K562 (cell line): ENCODE data around the gene COA7. TPM values are rescaled to one million over a fixed set of nuclear protein-coding genes. Genes with fewer than 3 reads are reported as not detected.

Experiments used
- ASH1L ChIP-seq: fragments of 450-650 bp; IDR thresholded peaks from 2 replicates; pipeline ENCODE4 v1.6.1; 2018; ENCODE audit warnings: borderline replicate concordance, mild to moderate bottlenecking, low read depth; ENCODE audit not compliant: partially characterized antibody
- EP300 ChIP-seq: IDR thresholded peaks from 2 replicates; pipeline ENCODE4 v1.6.1; 2012; ENCODE audit warnings: low read length, improper control_type of control experiment
- GABPB2 ChIP-seq: fragments of 250-450 bp; sonication (Bioruptor Pico); conservative IDR thresholded peaks from 2 replicates; pipeline ENCODE4 v1.5.1; 2021; ENCODE audit warnings: mild to moderate bottlenecking
- KHSRP ChIP-seq: fragments of 450-650 bp; IDR thresholded peaks from 2 replicates; pipeline ENCODE4 v1.6.1; 2017
- REST ChIP-seq, 2 experiments: fragments of 450-650 bp; formaldehyde crosslinking in 1 of 2; IDR thresholded peaks; 2 replicates each; pipeline versions ENCODE4 v1.4.0 to v1.6.1; 2014 to 2020; ENCODE audit warnings: mild to moderate bottlenecking in 2 of 2, borderline replicate concordance in 1 of 2, low read depth in 1 of 2
- SMC3 ChIP-seq: conservative IDR thresholded peaks from 2 replicates; pipeline ENCODE4 v1.6.1; 2011; ENCODE audit warnings: low read depth, low read length, improper control_type of control experiment; ENCODE audit not compliant: insufficient read depth
- SREBF2 ChIP-seq: sonication (generic); formaldehyde crosslinking; IDR thresholded peaks from 2 replicates; pipeline ENCODE4 v1.4.0; 2020; ENCODE audit warnings: mild to moderate bottlenecking, missing genetic modification reagents
- TAF1 ChIP-seq: IDR thresholded peaks from 2 replicates; pipeline ENCODE4 v1.6.1; 2011; ENCODE audit warnings: mild to moderate bottlenecking, low read length, moderate library complexity; ENCODE audit not compliant: insufficient read depth, control insufficient read depth, severe bottlenecking; ENCODE audit errors: extremely low read depth
- TAF15 ChIP-seq: fragments of 200-400 bp; formaldehyde crosslinking; IDR thresholded peaks from 2 replicates; pipeline ENCODE4 v1.6.1; 2017; ENCODE audit warnings: mild to moderate bottlenecking, low read depth, low read length, moderate library complexity
- ZNF280A ChIP-seq: fragments of 450-650 bp; IDR thresholded peaks from 2 replicates; pipeline ENCODE4 v1.6.1; 2018; ENCODE audit warnings: mild to moderate bottlenecking, low read depth; ENCODE audit not compliant: partially characterized antibody
- polyA plus RNA-seq, 8 experiments: library from polyadenylated mRNA; depleted of rRNA in 4 of 8; stranded (reverse) in 5 of 8; unstranded in 3 of 8; fragments of >200 nt; fragmentation: Nextera tagmentation in 2 of 8; fragmentation: Illumina TruSeq in 1 of 8; extraction: Ambion mirVana in 2 of 8; extraction: Trizol in 1 of 8; gene quantifications; 2 replicates each; pipeline versions ENCODE4 v1.2.1 to v1.2.3, GENCODE V29; 2011 to 2014; ENCODE audit warnings: inconsistent platforms in 1 of 8, missing spikeins in 1 of 8
- total RNA-seq, 7 experiments: library from RNA; depleted of rRNA in 6 of 7; stranded (reverse); fragments of >200 nt in 6 of 7; fragmentation: Illumina TruSeq in 2 of 7; extraction: Trizol in 2 of 7; gene quantifications; 2 replicates each; pipeline versions ENCODE4 v1.2.1 to v1.2.3, GENCODE V29; 2011 to 2021; ENCODE audit warnings: low replicate concordance in 1 of 7
- TF ChIP-seq, protein P1 (sequence below): fragments of 250-450 bp; sonication (Bioruptor Pico); IDR thresholded peaks from 2 replicates; pipeline ENCODE4 v1.4.0; 2020; ENCODE audit warnings: mild to moderate bottlenecking, moderate library complexity, borderline replicate concordance

COA7 gene
- total and polyA plus RNA-seq, 9 of the 15 experiments (the other 6 are each of a cell fraction or from before 2014, with no cell fraction given) = 19.4 to 82.8 (median 51.0) TPM

- no peak for TF ChIP-seq REST (IDR thresholded peaks at IDR 0.05; ENCODE audit: borderline replicate concordance)
- TF ChIP-seq REST (CRISPR knock-in tag; IDR thresholded peaks at IDR 0.05; ENCODE audit: low read depth) = no peak
- no peak for TF ChIP-seq ASH1L
- TF ChIP-seq EP300 = no peak
- no peak for TF ChIP-seq TAF15
- TF ChIP-seq KHSRP = no peak
- TF ChIP-seq SREBF2 (CRISPR knock-in tag) = no peak
- no peak for TF ChIP-seq ZNF280A
- TF ChIP-seq TAF1 = no peak
- TF ChIP-seq GABPB2 (CRISPR knock-in tag) = no peak
- TF ChIP-seq, protein P1, sequence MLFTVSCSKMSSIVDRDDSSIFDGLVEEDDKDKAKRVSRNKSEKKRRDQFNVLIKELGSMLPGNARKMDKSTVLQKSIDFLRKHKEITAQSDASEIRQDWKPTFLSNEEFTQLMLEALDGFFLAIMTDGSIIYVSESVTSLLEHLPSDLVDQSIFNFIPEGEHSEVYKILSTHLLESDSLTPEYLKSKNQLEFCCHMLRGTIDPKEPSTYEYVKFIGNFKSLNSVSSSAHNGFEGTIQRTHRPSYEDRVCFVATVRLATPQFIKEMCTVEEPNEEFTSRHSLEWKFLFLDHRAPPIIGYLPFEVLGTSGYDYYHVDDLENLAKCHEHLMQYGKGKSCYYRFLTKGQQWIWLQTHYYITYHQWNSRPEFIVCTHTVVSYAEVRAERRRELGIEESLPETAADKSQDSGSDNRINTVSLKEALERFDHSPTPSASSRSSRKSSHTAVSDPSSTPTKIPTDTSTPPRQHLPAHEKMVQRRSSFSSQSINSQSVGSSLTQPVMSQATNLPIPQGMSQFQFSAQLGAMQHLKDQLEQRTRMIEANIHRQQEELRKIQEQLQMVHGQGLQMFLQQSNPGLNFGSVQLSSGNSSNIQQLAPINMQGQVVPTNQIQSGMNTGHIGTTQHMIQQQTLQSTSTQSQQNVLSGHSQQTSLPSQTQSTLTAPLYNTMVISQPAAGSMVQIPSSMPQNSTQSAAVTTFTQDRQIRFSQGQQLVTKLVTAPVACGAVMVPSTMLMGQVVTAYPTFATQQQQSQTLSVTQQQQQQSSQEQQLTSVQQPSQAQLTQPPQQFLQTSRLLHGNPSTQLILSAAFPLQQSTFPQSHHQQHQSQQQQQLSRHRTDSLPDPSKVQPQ (CRISPR knock-in tag) = no peak
- no peak for TF ChIP-seq SMC3
These were observed 24.6 kb downstream of the COA7 start (continued) for GRCh38 chr1:52673513-52673912.
